Spinal cord (tissue), 10 donors: ENCODE measurements around the gene ADGRV1. TPM values are rescaled to one million over a fixed set of nuclear protein-coding genes. Genes with fewer than 3 reads are reported as not detected.
"Not testable (repeated sequence)": the region's sequence is repeated elsewhere in the genome, so short reads cannot be mapped to it uniquely, and the experiment has no call there.

Source experiments
- DNase-seq, 6 donors: peaks; one replicate each; pipeline versions ENCODE4 v3.0.0 to v3.0.0-alpha.2; 2013 to 2015; ENCODE audit warnings: low spot score in 6 of 6, low read depth in 4 of 6
- H3K27ac ChIP-seq: one replicate; pipeline ENCODE4 v1.5.1; 2013; ENCODE audit warnings: low read depth, low read length, control low read depth
- H3K27me3 ChIP-seq: one replicate; pipeline ENCODE4 v1.6.1; 2013; ENCODE audit warnings: low read length; ENCODE audit not compliant: control insufficient read depth, insufficient read depth
- H3K36me3 ChIP-seq: one replicate; pipeline ENCODE4 v1.6.1; 2013; ENCODE audit warnings: low read length; ENCODE audit not compliant: control insufficient read depth, insufficient read depth
- H3K4me1 ChIP-seq: one replicate; pipeline ENCODE4 v1.6.1; 2013; ENCODE audit warnings: low read length; ENCODE audit not compliant: control insufficient read depth, insufficient read depth
- H3K4me3 ChIP-seq: one replicate; pipeline ENCODE4 v1.5.1; 2013; ENCODE audit warnings: low read depth, low read length, control low read depth
- H3K9me3 ChIP-seq: one replicate; pipeline ENCODE4 v1.6.1; 2013; ENCODE audit warnings: low read length; ENCODE audit not compliant: control insufficient read depth, insufficient read depth
- WGBS: methylation state at CpG from one replicate; pipeline ENCODE4 v1.1.5; 2013; ENCODE audit warnings: missing lambda C conversion rate; ENCODE audit not compliant: insufficient coverage; 5-methylcytosine and 5-hydroxymethylcytosine counted together
- polyA plus RNA-seq, 2 donors: library from polyadenylated mRNA; unstranded; fragments of 120-200 nt; gene quantifications; one replicate each; pipeline ENCODE4 v1.2.1, GENCODE V29; 2013; ENCODE audit not compliant: insufficient read length in 2 of 2
- total RNA-seq, 2 donors: library from RNA; depleted of rRNA in 1 of 2; stranded (reverse); fragments of 120-200 nt in 1 of 2; fragments of >200 nt in 1 of 2; gene quantifications; one replicate each; pipeline versions ENCODE4 v1.2.3 to v1.2.4, GENCODE V29; 2013 to 2014
- donor health status: healthy.

ADGRV1 gene
- total and polyA plus RNA-seq, 4 donors, result 72.0 to 180 (median 108) TPM

DNA sequence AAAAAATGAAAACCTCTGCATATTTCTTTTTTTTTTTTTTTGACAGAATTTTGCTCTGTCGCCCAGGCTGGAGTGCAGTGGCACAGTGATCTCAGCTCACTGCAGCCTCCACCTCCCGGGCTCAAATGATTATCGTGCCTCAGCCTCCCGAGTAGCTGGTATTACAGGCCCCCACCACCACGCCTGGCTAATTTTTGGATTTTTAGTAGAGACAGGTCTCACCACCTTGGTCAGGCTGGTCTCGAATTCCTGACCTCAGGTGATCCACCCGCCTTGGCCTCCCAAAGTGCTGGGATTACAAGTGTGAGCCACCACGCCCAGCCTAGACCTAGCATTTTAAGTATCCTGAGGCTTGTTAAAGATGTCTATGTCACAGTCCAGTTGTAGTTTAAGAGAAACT, 493.8 kb downstream of the ADGRV1 start:
- WGBS, result 100% methylated on average over 7 of the region's 8 CpGs
- H3K27me3 ChIP-seq, DNase-seq, H3K9me3 ChIP-seq, H3K27ac ChIP-seq, H3K4me3 ChIP-seq, H3K36me3 ChIP-seq, H3K4me1 ChIP-seq: not testable (repeated sequence)

DNA sequence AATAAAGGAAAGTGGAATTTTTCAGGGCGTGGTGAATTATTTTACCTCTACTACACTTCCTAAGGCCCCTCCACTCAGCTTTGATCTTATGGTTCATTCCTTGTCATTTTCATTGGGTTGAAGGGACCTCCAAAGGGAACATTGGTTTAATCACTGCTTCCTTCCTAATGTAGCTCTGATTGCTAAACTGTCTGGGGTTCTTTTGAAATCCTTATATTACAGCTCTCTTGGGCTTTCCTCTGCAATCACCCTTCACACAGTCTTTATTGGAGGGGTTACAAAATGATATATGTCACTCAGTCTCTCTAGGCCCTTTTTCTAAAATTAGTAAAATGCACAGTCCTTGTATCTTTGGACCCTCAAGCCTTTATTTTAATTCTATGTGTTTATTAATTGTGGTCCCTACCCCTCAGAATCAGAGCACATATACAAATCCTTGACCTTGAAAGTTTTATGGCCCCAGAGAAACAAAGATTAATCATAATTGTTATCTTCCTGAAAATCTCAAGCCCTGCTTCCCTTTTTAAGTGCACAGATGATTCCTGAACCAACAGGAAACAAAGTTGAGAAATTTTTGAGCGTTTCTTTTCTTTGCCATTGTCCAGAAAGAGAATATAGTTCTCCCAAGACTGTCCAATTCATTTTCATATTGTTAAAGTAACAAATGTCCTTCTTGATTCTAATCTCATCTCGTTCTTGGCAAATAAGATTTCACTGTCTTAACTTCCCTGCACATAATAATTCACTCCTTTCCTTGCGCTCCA, 494.6 kb downstream of the ADGRV1 start:
- Histone ChIP-seq H3K4me3 (no peak overlapping the region), H3K27ac (no peak overlapping the region), H3K27me3 (no peaks in the 10 kb centered on the region), H3K9me3 (no peaks in the 10 kb centered on the region), H3K4me1 (no peaks in the 10 kb centered on the region), H3K36me3 (no peaks in the 10 kb centered on the region)
- 63% methylated on average over 2 of the region's 4 CpGs for WGBS
- no peak for DNase-seq

DNA sequence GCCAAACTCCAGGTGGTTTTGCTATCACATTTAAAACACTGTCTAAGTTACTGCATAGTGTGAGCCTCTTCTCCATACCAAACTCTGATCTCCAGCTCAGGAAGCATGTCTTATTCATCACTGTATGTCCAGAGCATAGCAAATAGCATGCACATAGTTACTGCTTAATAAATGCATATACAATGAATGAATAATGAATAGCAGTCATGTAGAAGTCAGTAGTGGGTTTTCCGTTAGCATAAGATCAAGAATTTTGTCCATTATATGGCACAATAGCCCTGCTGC, 495.1 kb downstream of the ADGRV1 start:
- H3K4me1 ChIP-seq, result no peaks in the 10 kb centered on the region
- H3K4me3 ChIP-seq, result no peak overlapping the region
- WGBS, result no CpG with 5 or more reads among the region's 1 CpG
- no peak for DNase-seq
- H3K27me3 ChIP-seq, result no peaks in the 10 kb centered on the region
- H3K9me3 ChIP-seq, result no peaks in the 10 kb centered on the region
- no peaks in the 10 kb centered on the region for H3K36me3 ChIP-seq
- no peak overlapping the region for H3K27ac ChIP-seq

DNA sequence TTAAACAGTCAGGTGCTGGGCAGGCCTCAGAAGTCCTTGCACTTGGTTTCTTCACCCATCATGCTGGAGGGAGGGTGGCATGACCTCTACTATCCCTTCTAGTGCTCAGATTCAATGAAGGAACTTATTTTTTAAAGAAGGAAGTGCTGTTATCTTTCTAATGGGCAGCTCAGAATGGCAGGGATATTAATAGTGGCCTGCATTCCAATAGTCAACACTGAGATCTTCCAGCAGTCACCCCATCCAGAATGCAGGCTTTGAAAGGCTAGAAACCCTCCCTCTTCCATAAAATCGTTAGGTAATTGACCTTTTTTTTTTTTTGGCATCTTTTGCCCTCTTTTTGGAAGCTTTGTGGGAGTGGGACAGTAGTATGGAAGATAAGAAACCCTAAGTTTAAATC, 499.6 kb downstream of the ADGRV1 start:
- Histone ChIP-seq H3K27ac (no peak overlapping the region), H3K9me3 (no peaks in the 10 kb centered on the region), H3K4me1 (no peaks in the 10 kb centered on the region), H3K27me3 (no peaks in the 10 kb centered on the region), H3K36me3 (no peaks in the 10 kb centered on the region), H3K4me3 (no peak overlapping the region)
- no CpG with 5 or more reads among the region's 1 CpG for WGBS
- DNase-seq, result no peak

DNA sequence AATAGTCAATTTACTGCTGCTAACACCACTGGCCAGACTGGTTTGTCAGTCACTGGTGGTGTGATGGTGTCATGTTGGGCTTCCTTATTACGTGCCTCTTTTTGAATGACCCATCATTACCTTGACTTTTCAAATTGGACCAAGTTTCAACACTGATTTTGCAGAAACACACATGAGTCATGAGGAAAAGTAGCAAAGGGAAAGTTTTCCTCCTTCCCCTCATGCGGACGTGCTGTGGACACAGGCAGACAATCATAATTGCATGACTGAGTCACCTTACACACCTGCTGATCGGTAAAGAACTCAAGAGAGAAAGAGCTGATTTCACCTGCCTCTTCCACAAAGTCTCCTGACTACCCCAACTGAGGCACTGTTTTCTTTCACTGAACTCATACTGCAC, 500.0 kb downstream of the ADGRV1 start:
- Histone ChIP-seq H3K4me3 (no peak overlapping the region), H3K27ac (no peak overlapping the region), H3K4me1 (no peaks in the 10 kb centered on the region), H3K36me3 (no peaks in the 10 kb centered on the region), H3K9me3 (no peaks in the 10 kb centered on the region), H3K27me3 (no peaks in the 10 kb centered on the region)
- WGBS, result 90% methylated on average over 2 of the region's 4 CpGs
- DNase-seq, result no peak

DNA sequence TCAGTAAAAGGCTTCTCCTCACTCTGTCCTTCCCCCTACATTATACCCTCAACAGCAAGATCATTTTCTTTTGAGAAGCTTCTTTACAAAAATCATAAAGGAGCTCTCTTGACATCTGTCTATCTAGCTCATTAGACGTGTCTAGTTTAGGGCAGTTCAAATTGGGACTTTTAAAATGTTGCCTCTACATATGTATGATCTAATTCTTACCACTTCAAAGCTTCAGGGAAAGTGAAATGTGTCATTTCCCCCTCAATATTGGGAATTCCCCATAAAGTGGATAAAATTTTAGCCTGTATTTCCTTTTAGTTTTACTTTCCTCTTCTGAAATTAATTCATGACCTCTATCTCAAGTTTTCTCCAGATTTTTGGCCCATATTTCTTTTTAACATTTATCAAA, 500.8 kb downstream of the ADGRV1 start:
- Histone ChIP-seq H3K9me3 (no peaks in the 10 kb centered on the region), H3K4me3 (no peak overlapping the region), H3K27me3 (no peaks in the 10 kb centered on the region), H3K4me1 (no peaks in the 10 kb centered on the region), H3K36me3 (no peaks in the 10 kb centered on the region), H3K27ac (no peak overlapping the region)
- DNase-seq, result no peak
- no CpG with 5 or more reads among the region's 1 CpG for WGBS

DNA sequence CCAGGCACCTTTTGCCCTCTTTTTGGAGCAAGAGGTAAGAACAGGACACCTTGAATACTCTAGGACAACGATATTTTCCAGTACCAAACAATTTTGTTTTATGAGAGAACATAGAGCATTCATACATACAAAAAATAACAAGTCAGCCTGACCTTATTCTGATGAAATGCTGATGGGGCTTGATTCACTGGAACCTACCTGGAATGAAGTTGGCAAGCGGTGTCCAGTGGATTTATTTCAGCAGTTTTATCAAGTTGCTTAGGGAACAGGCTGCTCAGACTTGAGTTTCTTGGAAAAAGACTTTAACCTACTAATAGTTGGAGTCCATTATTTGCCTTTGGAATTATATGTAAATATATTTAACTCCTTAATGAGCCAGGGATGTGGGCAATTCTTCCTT, 502.5 kb downstream of the ADGRV1 start:
- Histone ChIP-seq H3K36me3 (no peaks in the 10 kb centered on the region), H3K9me3 (no peaks in the 10 kb centered on the region), H3K4me1 (no peaks in the 10 kb centered on the region), H3K27ac (no peak overlapping the region), H3K27me3 (no peaks in the 10 kb centered on the region), H3K4me3 (no peak overlapping the region)
- no peak for DNase-seq
- WGBS, result no CpG with 5 or more reads among the region's 2 CpGs

DNA sequence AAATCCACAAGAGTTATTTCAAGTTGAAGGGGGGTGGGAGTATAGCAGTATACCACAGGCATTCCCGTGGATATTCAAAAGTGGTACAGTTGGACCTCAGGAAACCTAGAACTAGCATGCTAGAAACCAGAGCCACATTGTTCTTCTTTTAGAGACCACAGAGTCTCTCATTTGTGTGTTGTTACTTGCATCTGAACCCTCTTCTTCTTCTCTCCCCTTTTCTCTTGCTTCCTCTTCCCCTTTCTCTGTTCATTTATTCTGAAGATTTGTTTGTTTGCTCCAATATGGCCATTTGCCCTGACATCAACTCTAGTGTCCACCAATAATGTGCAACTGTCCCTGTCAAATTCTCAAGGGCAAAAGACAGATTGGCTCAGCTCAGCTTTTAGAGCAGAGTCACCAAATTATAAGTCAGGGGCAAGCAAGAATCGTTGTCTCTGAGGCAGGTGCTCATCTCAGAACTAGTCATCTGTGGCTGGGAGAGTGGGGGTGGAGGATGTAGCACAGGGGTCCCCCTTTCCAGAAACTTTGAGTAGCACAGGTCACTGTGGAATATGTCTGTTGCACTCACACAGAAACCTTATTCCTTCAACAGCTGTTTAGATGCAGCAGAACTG, 503.5 kb downstream of the ADGRV1 start:
- 100% methylated on average over 1 of the region's 2 CpGs for WGBS
- Histone ChIP-seq H3K9me3 (no peaks in the 10 kb centered on the region), H3K4me1 (no peaks in the 10 kb centered on the region), H3K27ac (no peak overlapping the region), H3K4me3 (no peak overlapping the region), H3K27me3 (no peaks in the 10 kb centered on the region), H3K36me3 (no peaks in the 10 kb centered on the region)
- DNase-seq, result no peak

DNA sequence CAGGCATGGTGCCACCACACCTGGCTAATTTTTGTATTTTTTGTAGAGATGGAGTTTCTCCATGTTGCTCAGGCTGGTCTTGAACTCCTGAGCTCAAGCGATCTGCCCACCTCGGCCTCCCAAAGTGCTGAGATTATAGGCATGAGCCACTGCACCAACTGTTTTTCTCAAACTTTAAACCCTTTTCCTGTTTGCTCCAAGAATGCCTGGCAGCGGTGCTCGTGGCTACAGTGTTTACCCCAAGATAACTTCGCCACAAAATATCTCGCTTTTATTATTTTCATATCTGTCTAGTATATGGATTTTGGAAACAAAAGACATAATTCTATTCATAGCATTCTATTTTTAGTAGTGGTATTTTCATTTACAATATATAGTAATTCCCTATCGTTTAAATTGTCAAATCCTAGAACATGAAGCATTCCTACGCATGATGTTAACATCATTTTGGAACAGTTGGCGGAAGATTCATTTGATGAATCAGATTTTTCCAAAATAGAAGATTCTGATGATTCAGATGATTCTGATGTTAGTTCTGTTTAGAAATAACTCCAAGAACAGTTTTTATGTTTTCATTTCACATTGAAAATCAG, 504.6 kb downstream of the ADGRV1 start:
- not testable (repeated sequence) for H3K27ac ChIP-seq, H3K9me3 ChIP-seq, H3K27me3 ChIP-seq, H3K36me3 ChIP-seq, DNase-seq, H3K4me1 ChIP-seq, H3K4me3 ChIP-seq
- WGBS, result 100% methylated on average over 2 of the region's 9 CpGs

DNA sequence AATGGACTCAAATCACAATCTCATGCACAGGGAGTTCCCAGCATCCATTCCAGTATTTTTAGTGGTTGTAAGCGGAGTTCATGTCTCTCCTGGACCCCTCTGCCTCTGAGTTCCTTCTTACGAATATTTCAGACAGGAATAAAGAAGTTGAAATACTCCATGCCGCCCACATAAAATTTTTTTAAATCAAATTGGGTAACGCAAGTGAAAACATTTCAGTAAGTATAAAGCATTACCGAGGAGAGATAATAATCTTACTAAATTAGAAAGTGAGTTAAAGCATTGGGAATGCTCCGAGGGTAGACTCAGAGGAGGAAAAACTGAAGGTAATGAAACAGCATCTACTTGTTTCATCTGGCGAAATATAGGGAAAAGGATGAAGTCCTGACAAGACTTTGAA, 506.9 kb downstream of the ADGRV1 start:
- WGBS, result 90% methylated on average over 2 of the region's 7 CpGs
- peaks cover 4% of the 10 kb centered on the region for H3K9me3 ChIP-seq
- no peaks in the 10 kb centered on the region for H3K36me3 ChIP-seq
- no peaks in the 10 kb centered on the region for H3K27me3 ChIP-seq
- H3K27ac ChIP-seq, result no peak overlapping the region
- H3K4me1 ChIP-seq, result no peaks in the 10 kb centered on the region
- H3K4me3 ChIP-seq, result no peak overlapping the region
- DNase-seq, result no peak
